Neural progenitor cell (in vitro differentiated cells): ENCODE data around the gene HES6. TPM values are rescaled to one million over a fixed set of nuclear protein-coding genes. Genes with fewer than 3 reads are reported as not detected.
A peak's percentile ranks its signal among the peaks of the same experiment; 100 is the strongest.

Experiments used
- DNase-seq: peaks from one replicate; pipeline ENCODE4 v3.0.0-alpha.2; 2016; ENCODE audit warnings: low spot score
- H2AFZ ChIP-seq: fragments of 200-600 bp; sonication (generic); replicated peaks from 2 replicates; pipeline ENCODE4 v1.6.1; 2016; ENCODE audit warnings: antibody characterized with exemption
- H3F3A ChIP-seq: fragments of 200-600 bp; sonication (generic); 2 replicates; pipeline ENCODE4 v1.6.1; 2016; ENCODE audit warnings: antibody characterized with exemption, low read depth
- H3K27ac ChIP-seq: fragments of 200-600 bp; sonication (generic); 2 replicates; pipeline ENCODE4 v1.5.1; 2016; ENCODE audit warnings: mild to moderate bottlenecking
- H3K27me3 ChIP-seq: fragments of 200-600 bp; sonication (generic); 2 replicates; pipeline ENCODE4 v1.6.1; 2016; ENCODE audit warnings: mild to moderate bottlenecking, moderate library complexity
- H3K36me3 ChIP-seq: fragments of 200-600 bp; sonication (generic); 2 replicates; pipeline ENCODE4 v1.5.1; 2016
- H3K4me1 ChIP-seq: fragments of 200-600 bp; sonication (generic); 2 replicates; pipeline ENCODE4 v1.6.1; 2016; ENCODE audit warnings: mixed run types
- H3K4me2 ChIP-seq: fragments of 200-600 bp; sonication (generic); 2 replicates; pipeline ENCODE4 v1.6.1; 2016
- H3K4me3 ChIP-seq: fragments of 200-600 bp; sonication (generic); 2 replicates; pipeline ENCODE4 v1.5.1; 2016
- H3K79me2 ChIP-seq: fragments of 200-600 bp; sonication (generic); 2 replicates; pipeline ENCODE4 v1.6.1; 2016; ENCODE audit warnings: low read depth
- H3K9ac ChIP-seq: fragments of 200-600 bp; sonication (generic); 2 replicates; pipeline ENCODE4 v1.6.1; 2016
- H3K9me3 ChIP-seq: fragments of 200-600 bp; sonication (generic); 2 replicates; pipeline ENCODE4 v1.5.1; 2016; ENCODE audit warnings: low read depth
- H4K20me1 ChIP-seq: fragments of 200-600 bp; sonication (generic); 2 replicates; pipeline ENCODE4 v1.6.1; 2016; ENCODE audit warnings: low read depth
- H3K27ac Mint-ChIP-seq: 3 replicates; pipeline ENCODE4 v1.8.0; 2021; ENCODE audit warnings: mixed read lengths
- H3K27me3 Mint-ChIP-seq: 2 replicates; pipeline ENCODE4 v1.8.0; 2022; ENCODE audit warnings: low read depth, mild to moderate bottlenecking, inconsistent platforms, moderate library complexity, mixed read lengths; ENCODE audit not compliant: insufficient read depth
- H3K36me3 Mint-ChIP-seq: 3 replicates; pipeline ENCODE4 v1.8.0; 2021; ENCODE audit warnings: mixed read lengths
- H3K4me1 Mint-ChIP-seq: 3 replicates; pipeline ENCODE4 v1.8.0; 2021; ENCODE audit warnings: mixed read lengths
- H3K4me3 Mint-ChIP-seq: 3 replicates; pipeline ENCODE4 v1.8.0; 2021; ENCODE audit warnings: mild to moderate bottlenecking, moderate library complexity, mixed read lengths
- H3K9me3 Mint-ChIP-seq: 3 replicates; pipeline ENCODE4 v1.8.0; 2020; ENCODE audit warnings: mixed read lengths
- CTCF ChIP-seq: fragments of 200-600 bp; sonication (generic); IDR thresholded peaks from 2 replicates; pipeline ENCODE4 v1.5.1; 2017; ENCODE audit warnings: antibody characterized with exemption, mild to moderate bottlenecking
- EZH2 ChIP-seq: fragments of 200-600 bp; sonication (generic); IDR thresholded peaks from 2 replicates; pipeline ENCODE4 v1.6.1; 2017; ENCODE audit warnings: antibody characterized with exemption, mild to moderate bottlenecking, moderate library complexity
- EZH2phosphoT487 ChIP-seq: fragments of 200-600 bp; sonication (generic); IDR thresholded peaks from 2 replicates; pipeline ENCODE4 v1.6.1; 2017; ENCODE audit warnings: antibody characterized with exemption
- total RNA-seq: library from RNA; depleted of rRNA; stranded (reverse); fragments of >200 nt; gene quantifications from 2 replicates; pipeline ENCODE4 v1.2.3, GENCODE V29; 2015; ENCODE audit warnings: low replicate concordance

Gene HES6
- total RNA-seq, 1 donor from 2014 or later, result 5.3 TPM

GRCh38 chr2:238243496-238244076 lies 3.7 kb upstream of the HES6 start:
- Histone ChIP-seq H3K27ac (no peak overlapping the region), H3K9me3 (no peaks in the 10 kb centered on the region), H3F3A (peaks cover 39% of the 10 kb centered on the region), H4K20me1 (no peaks in the 10 kb centered on the region), H3K4me2 (no peak overlapping the region), H2AFZ (no peak overlapping the region), H3K36me3 (no peaks in the 10 kb centered on the region), H3K4me1 (peaks cover 6% of the 10 kb centered on the region), H3K4me3 (no peak overlapping the region), H3K27me3 (peaks cover 37% of the 10 kb centered on the region), H3K9ac (no peak overlapping the region), H3K79me2 (no peaks in the 10 kb centered on the region)
- Mint-ChIP-seq H3K4me3 (no peak overlapping the region), H3K9me3 (no peaks in the 10 kb centered on the region), H3K27me3 (peaks cover 7% of the 10 kb centered on the region), H3K36me3 (peaks cover 11% of the 10 kb centered on the region), H3K27ac (no peak overlapping the region), H3K4me1 (peaks cover 19% of the 10 kb centered on the region)
- DNase-seq, result no peak
- no peak for TF ChIP-seq EZH2
- no peak for TF ChIP-seq EZH2phosphoT487
- peak; percentile 30 for TF ChIP-seq CTCF

GRCh38 chr2:238242731-238243495 lies 3.1 kb upstream of the HES6 start:
- no peak overlapping the region for H2AFZ ChIP-seq
- peaks cover 22% of the 10 kb centered on the region for H3K4me1 Mint-ChIP-seq
- DNase-seq, result no peak
- no peaks in the 10 kb centered on the region for H3K36me3 ChIP-seq
- H3K27me3 ChIP-seq, result peaks cover 43% of the 10 kb centered on the region
- no peaks in the 10 kb centered on the region for H4K20me1 ChIP-seq
- no peak overlapping the region for H3K27ac ChIP-seq
- H3K9me3 Mint-ChIP-seq, result peaks cover 2% of the 10 kb centered on the region
- no peak overlapping the region for H3K4me3 ChIP-seq
- H3K27ac Mint-ChIP-seq, result no peak overlapping the region
- peaks cover 6% of the 10 kb centered on the region for H3K4me1 ChIP-seq
- TF ChIP-seq EZH2, result no peak
- H3F3A ChIP-seq, result peaks cover 39% of the 10 kb centered on the region
- no peak overlapping the region for H3K4me2 ChIP-seq
- H3K27me3 Mint-ChIP-seq, result peaks cover 9% of the 10 kb centered on the region
- no peak overlapping the region for H3K4me3 Mint-ChIP-seq
- no peak overlapping the region for H3K9ac ChIP-seq
- H3K36me3 Mint-ChIP-seq, result peaks cover 11% of the 10 kb centered on the region
- no peaks in the 10 kb centered on the region for H3K79me2 ChIP-seq
- no peaks in the 10 kb centered on the region for H3K9me3 ChIP-seq

GRCh38 chr2:238241970-238242369 lies 2.1 kb upstream of the HES6 start:
- Mint-ChIP-seq H3K9me3 (peaks cover 2% of the 10 kb centered on the region), H3K36me3 (peaks cover 9% of the 10 kb centered on the region), H3K27ac (peak overlapping the region; percentile 1), H3K27me3 (peaks cover 9% of the 10 kb centered on the region), H3K4me3 (peak overlapping the region; percentile 72), H3K4me1 (peaks cover 22% of the 10 kb centered on the region)
- no peak overlapping the region for H3K4me2 ChIP-seq
- no peak overlapping the region for H3K9ac ChIP-seq
- TF ChIP-seq EZH2 (no peak), EZH2phosphoT487 (no peak), CTCF (no peak)
- peaks cover 6% of the 10 kb centered on the region for H3K4me1 ChIP-seq
- no peak for DNase-seq
- H3K36me3 ChIP-seq, result no peaks in the 10 kb centered on the region
- no peak overlapping the region for H2AFZ ChIP-seq
- H3K79me2 ChIP-seq, result no peaks in the 10 kb centered on the region
- no peaks in the 10 kb centered on the region for H4K20me1 ChIP-seq
- H3K27ac ChIP-seq, result no peak overlapping the region
- H3K9me3 ChIP-seq, result no peaks in the 10 kb centered on the region
- H3K27me3 ChIP-seq, result peaks cover 53% of the 10 kb centered on the region
- no peak overlapping the region for H3K4me3 ChIP-seq
- H3F3A ChIP-seq, result peaks cover 39% of the 10 kb centered on the region
